H1 (cell line): Measurements from ENCODE around the gene ACTL10. TPM values are rescaled to one million over a fixed set of nuclear protein-coding genes. Genes with fewer than 3 reads are reported as not detected.

Source experiments
- CTCF ChIA-PET: fragments of 300-600 bp; sonication (Branson Sonifier 250); formaldehyde crosslinking; loops from one replicate; lab custom pipeline; 2021; ENCODE audit not compliant: partially characterized antibody; lab: Charles Lee
- POLR2A ChIA-PET: fragments of 300-600 bp; sonication (Branson Sonifier 250); formaldehyde crosslinking; loops from one replicate; lab custom pipeline; 2021; ENCODE audit warnings: inconsistent platforms; ENCODE audit not compliant: partially characterized antibody; lab: Charles Lee
- DNase-seq, 2 experiments: peaks; one replicate each; pipeline versions ENCODE4 v3.0.0 to v3.0.0-alpha.2; 2010 to 2022; ENCODE audit warnings: low spot score in 2 of 2, low read depth in 1 of 2, mixed read lengths in 1 of 2
- FAIRE-seq: peaks from 2 replicates; lab custom pipeline; 2011; peaks lifted over from hg19 to GRCh38; lab: Jason Lieb, UNC
- H2AFZ ChIP-seq: 2 replicates; pipeline ENCODE4 v1.8.1; 2012; ENCODE audit warnings: low read length, inconsistent platforms
- H2AK5ac ChIP-seq: 2 replicates; pipeline ENCODE4 v1.6.1; 2013; ENCODE audit warnings: low read depth, low read length
- H2BK120ac ChIP-seq: replicated peaks from 2 replicates; pipeline ENCODE3; 2013; ENCODE audit warnings: low read depth, low read length, inconsistent platforms
- H2BK12ac ChIP-seq: 2 replicates; pipeline ENCODE4 v1.6.1; 2013; ENCODE audit warnings: low read depth, low read length
- H2BK15ac ChIP-seq: 2 replicates; pipeline ENCODE4 v1.6.1; 2013; ENCODE audit warnings: low read length
- H2BK20ac ChIP-seq: 2 replicates; pipeline ENCODE4 v1.6.1; 2013; ENCODE audit warnings: low read length
- H2BK5ac ChIP-seq: 2 replicates; pipeline ENCODE4 v1.6.1; 2013; ENCODE audit warnings: low read depth, low read length
- H3K14ac ChIP-seq: 2 replicates; pipeline ENCODE4 v1.6.1; 2013; ENCODE audit warnings: inconsistent platforms; ENCODE audit not compliant: insufficient read length
- H3K18ac ChIP-seq: 2 replicates; pipeline ENCODE4 v1.6.1; 2013; ENCODE audit warnings: low read length; ENCODE audit errors: extremely low read depth
- H3K23ac ChIP-seq: 2 replicates; pipeline ENCODE4 v1.6.1; 2013; ENCODE audit warnings: inconsistent platforms; ENCODE audit not compliant: insufficient read length
- H3K23me2 ChIP-seq: 2 replicates; pipeline ENCODE4 v1.6.1; 2013; ENCODE audit warnings: low read depth, low read length
- H3K27ac ChIP-seq: 2 replicates; pipeline ENCODE4 v1.6.1; 2011; ENCODE audit warnings: low read depth, low read length, inconsistent platforms
- H3K27me3 ChIP-seq, 4 experiments: replicated peaks in 1 of 4; 1 replicate in 1 of 4; 2 replicates in 3 of 4; pipeline versions ENCODE4 v1.6.1 to v1.8.1; 2011 to 2013; ENCODE audit warnings: low read length in 3 of 4, mild to moderate bottlenecking in 3 of 4, inconsistent platforms in 2 of 4, mixed read lengths in 2 of 4, moderate library complexity in 1 of 4; ENCODE audit not compliant: control insufficient read depth in 3 of 4, insufficient read depth in 3 of 4; ENCODE audit errors: extremely low read depth in 1 of 4
- H3K36me3 ChIP-seq, 4 experiments: 2 replicates each; pipeline versions ENCODE4 v1.6.1 to v1.8.1; 2011 to 2013; ENCODE audit warnings: mild to moderate bottlenecking in 4 of 4, low read length in 3 of 4, moderate library complexity in 2 of 4, control low read depth in 1 of 4, inconsistent platforms in 1 of 4; ENCODE audit not compliant: insufficient read depth in 4 of 4, control insufficient read depth in 2 of 4
- H3K4ac ChIP-seq: replicated peaks from 2 replicates; pipeline ENCODE3; 2013; ENCODE audit warnings: low read length, low read depth, mixed read lengths, inconsistent platforms; ENCODE audit not compliant: insufficient read length
- H3K4me1 ChIP-seq, 4 experiments: replicated peaks in 1 of 4; 1 replicate in 1 of 4; 2 replicates in 3 of 4; pipeline versions ENCODE4 v1.6.1 to v1.8.1; 2011 to 2013; ENCODE audit warnings: low read length in 3 of 4, inconsistent platforms in 2 of 4, mixed read lengths in 1 of 4; ENCODE audit not compliant: insufficient read depth in 4 of 4, control insufficient read depth in 3 of 4
- H3K4me2 ChIP-seq, 2 experiments: 2 replicates each; pipeline versions ENCODE4 v1.6.1 to v1.8.1; 2011 to 2013; ENCODE audit warnings: low read depth in 2 of 2, low read length in 2 of 2, control low read depth in 1 of 2, inconsistent platforms in 1 of 2, mild to moderate bottlenecking in 1 of 2; ENCODE audit not compliant: insufficient read depth in 1 of 2
- H3K4me3 ChIP-seq, 4 experiments: fragments of 200-600, 300-600 bp in 1 of 4; sonication (generic), shearing (Covaris generic), sonication (Bioruptor Twin) in 1 of 4; 2 replicates each; pipeline versions ENCODE4 v1.5.1 to v1.8.1; 2011 to 2016; ENCODE audit warnings: low read length in 4 of 4, low read depth in 3 of 4, control low read depth in 2 of 4, inconsistent platforms in 2 of 4, mild to moderate bottlenecking in 2 of 4, mixed read lengths in 1 of 4, moderate library complexity in 1 of 4; ENCODE audit not compliant: insufficient read depth in 2 of 4; ENCODE audit errors: extremely low read depth in 1 of 4
- H3K56ac ChIP-seq: replicated peaks from 2 replicates; pipeline ENCODE3; 2013; ENCODE audit warnings: low read depth, mild to moderate bottlenecking, mixed read lengths, low read length, inconsistent platforms; ENCODE audit not compliant: insufficient read length
- H3K79me1 ChIP-seq: 2 replicates; pipeline ENCODE4 v1.6.1; 2013; ENCODE audit warnings: low read depth, low read length, control low read depth
- H3K79me2 ChIP-seq, 2 experiments: 2 replicates each; pipeline versions ENCODE4 v1.6.1 to v1.8.1; 2012 to 2013; ENCODE audit warnings: low read length in 2 of 2, mild to moderate bottlenecking in 2 of 2, inconsistent platforms in 1 of 2; ENCODE audit not compliant: insufficient read depth in 2 of 2, control insufficient read depth in 1 of 2
- H3K9ac ChIP-seq, 4 experiments: replicated peaks in 1 of 4; 1 replicate in 1 of 4; 2 replicates in 3 of 4; pipeline versions ENCODE4 v1.6.1 to v1.8.1; 2011 to 2013; ENCODE audit warnings: low read depth in 3 of 4, low read length in 3 of 4, control low read depth in 2 of 4, mild to moderate bottlenecking in 2 of 4, moderate library complexity in 2 of 4, inconsistent platforms in 1 of 4; ENCODE audit errors: extremely low read depth in 1 of 4
- H3K9me3 ChIP-seq, 2 experiments: 2 replicates each; pipeline versions ENCODE4 v1.6.1 to v1.8.1; 2012 to 2013; ENCODE audit warnings: mild to moderate bottlenecking in 2 of 2, moderate library complexity in 2 of 2, control low read depth in 1 of 2, inconsistent platforms in 1 of 2, low read depth in 1 of 2, low read length in 1 of 2, mixed read lengths in 1 of 2; ENCODE audit not compliant: insufficient read depth in 2 of 2
- H4K20me1 ChIP-seq, 2 experiments: replicated peaks in 1 of 2; 2 replicates each; pipeline versions ENCODE3 to v1.8.1; 2011 to 2013; ENCODE audit warnings: inconsistent platforms in 2 of 2, low read length in 2 of 2, mild to moderate bottlenecking in 1 of 2; ENCODE audit not compliant: insufficient read depth in 2 of 2, control insufficient read depth in 1 of 2
- H4K5ac ChIP-seq: 2 replicates; pipeline ENCODE4 v1.6.1; 2013; ENCODE audit warnings: low read length, low read depth, mixed read lengths, inconsistent platforms; ENCODE audit not compliant: insufficient read length
- H4K8ac ChIP-seq: 2 replicates; pipeline ENCODE4 v1.8.0; 2013; ENCODE audit warnings: mild to moderate bottlenecking, moderate library complexity, low read length, inconsistent platforms; ENCODE audit not compliant: insufficient read depth; ENCODE audit errors: extremely low read depth
- H4K91ac ChIP-seq: replicated peaks from 2 replicates; pipeline ENCODE3; 2013; ENCODE audit warnings: low read length, mixed read lengths, inconsistent platforms; ENCODE audit not compliant: insufficient read length
- CBX5 ChIP-seq: fragments of 300-800, 300-1000 bp; sonication (generic); IDR thresholded peaks from 2 replicates; pipeline ENCODE4 v1.7.1; 2016; ENCODE audit warnings: antibody characterized with exemption, low read length, low read depth
- CBX8 ChIP-seq: fragments of 300-800, 300-1000 bp; sonication (generic); IDR thresholded peaks from 2 replicates; pipeline ENCODE4 v1.7.1; 2016; ENCODE audit warnings: low read depth, low read length, borderline replicate concordance
- CREB1 ChIP-seq: IDR thresholded peaks from 2 replicates; pipeline ENCODE4 v1.6.1; 2012; ENCODE audit warnings: inconsistent platforms
- EP300 ChIP-seq, 2 experiments: IDR thresholded peaks; 1 replicate in 1 of 2; 2 replicates in 1 of 2; pipeline ENCODE4 v1.6.1; 2011 to 2012; ENCODE audit warnings: low read depth in 2 of 2, low read length in 2 of 2, mild to moderate bottlenecking in 2 of 2, borderline replicate concordance in 1 of 2, inconsistent platforms in 1 of 2, moderate library complexity in 1 of 2
- FOSL1 ChIP-seq: IDR thresholded peaks from 2 replicates; pipeline ENCODE4 v1.6.1; 2011; ENCODE audit warnings: mild to moderate bottlenecking, low read depth, low read length, moderate library complexity; ENCODE audit not compliant: insufficient read depth
- SIN3A ChIP-seq, 2 experiments: IDR thresholded peaks in 1 of 2; conservative IDR thresholded peaks in 1 of 2; 2 replicates each; pipeline ENCODE4 v1.6.1; 2011 to 2012; ENCODE audit warnings: low read length in 2 of 2, improper control_type of control experiment in 1 of 2, low read depth in 1 of 2, mild to moderate bottlenecking in 1 of 2
- SRF ChIP-seq: IDR thresholded peaks from 2 replicates; pipeline ENCODE4 v1.6.1; 2011; ENCODE audit warnings: mild to moderate bottlenecking, low read depth, low read length, moderate library complexity
- TAF1 ChIP-seq: IDR thresholded peaks from 2 replicates; pipeline ENCODE4 v1.6.1; 2011; ENCODE audit warnings: mild to moderate bottlenecking, low read depth, low read length
- WGBS, 2 experiments: shearing (Covaris generic) in 1 of 2; methylation state at CpG; one replicate each; pipeline versions ENCODE4 v1.1.6 to v1.1.7; 2013 to 2015; ENCODE audit warnings: low lambda C conversion rate in 2 of 2, mixed read lengths in 2 of 2, inconsistent platforms in 1 of 2, low coverage in 1 of 2, missing lambda C conversion rate in 1 of 2; ENCODE audit not compliant: insufficient replicate concordance in 2 of 2, insufficient coverage in 1 of 2, insufficient read length in 1 of 2; ENCODE audit errors: extremely low coverage in 1 of 2, missing lambda C conversion rate in 1 of 2; 5-methylcytosine and 5-hydroxymethylcytosine counted together
- polyA plus RNA-seq, 7 experiments: library from polyadenylated mRNA; depleted of rRNA in 3 of 7; stranded (reverse) in 5 of 7; unstranded in 2 of 7; fragments of >200 nt in 5 of 7; fragments of 200-250 nt in 2 of 7; gene quantifications; 1 replicate in 5 of 7; 2 replicates in 1 of 7; 4 replicates in 1 of 7; pipeline versions ENCODE4 v1.2.1 to v1.2.3, GENCODE V29; 2011 to 2013; ENCODE audit warnings: missing spikeins in 2 of 7, mixed read lengths in 2 of 7
- total RNA-seq: library from RNA; stranded (reverse); fragmentation: NEBNext Ultra II Directional; extraction: Animal tissue kit (Norgen Biotek cat#: 25700); gene quantifications from 2 replicates; pipeline ENCODE4 v1.2.1, GENCODE V29; 2021
- TF ChIP-seq, protein P1 (sequence below): IDR thresholded peaks from 2 replicates; pipeline ENCODE4 v1.6.1; 2012; ENCODE audit warnings: low read length, inconsistent platforms

ACTL10 gene
- total and polyA plus RNA-seq, 2 of the 8 experiments (the other 6 are each of a cell fraction or from before 2014, with no cell fraction given), result 0.26 TPM; not detected in 1

DNA sequence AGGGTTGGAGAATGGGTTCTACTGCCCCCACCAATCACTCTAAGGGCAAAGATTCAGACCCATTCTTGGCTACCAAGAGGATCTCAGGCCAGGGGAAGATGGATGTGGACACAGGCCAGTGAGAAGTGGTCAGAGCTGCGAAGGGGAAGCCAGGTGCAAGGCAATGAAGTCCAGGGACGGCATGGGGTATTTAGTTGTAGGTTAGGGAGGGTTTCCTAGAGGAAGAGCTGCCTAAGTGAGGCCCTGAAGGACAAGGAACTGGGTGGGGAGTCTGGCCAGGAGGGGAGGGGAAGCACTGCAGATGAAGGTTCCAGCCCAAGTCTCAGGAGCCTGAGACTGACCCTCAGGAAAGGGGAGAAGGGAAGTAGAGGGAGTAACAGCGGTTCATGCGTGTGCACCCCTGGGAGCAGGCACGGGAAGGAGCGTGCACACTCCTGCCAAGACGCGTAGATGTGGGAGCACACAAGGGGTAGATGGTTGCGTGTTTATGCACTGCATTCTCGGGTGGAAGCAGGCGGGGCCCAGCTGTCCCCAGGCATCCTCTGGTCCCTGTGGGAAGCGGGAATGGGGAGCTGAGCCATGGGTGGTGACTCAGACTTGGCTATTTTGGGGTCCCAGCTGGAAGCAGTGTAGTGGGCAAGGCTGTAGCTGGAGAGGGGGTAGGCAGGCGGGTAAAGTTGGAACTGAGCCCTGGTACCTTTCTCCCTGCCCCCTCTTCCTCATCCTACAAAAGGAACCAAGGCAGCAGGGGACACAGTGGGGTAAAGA lies 3.3 kb downstream of the ACTL10 start:
- Histone ChIP-seq H4K20me1 (peaks cover 0 to 15% of the 10 kb centered on the region in 2 experiments), H3K9ac (no peak overlapping the region), H3K36me3 (peaks cover 2 to 10% (median 6%) of the 10 kb centered on the region in 4 experiments; a peak in 4 of 8 replicates), H3K4ac (no peak overlapping the region), H4K5ac (no peak overlapping the region), H2BK5ac (no peak overlapping the region), H4K91ac (no peak overlapping the region), H3K18ac (no peak overlapping the region), H3K79me2 (no peaks in the 10 kb centered on the region), H3K4me3 (no peak overlapping the region), H3K9me3 (peaks cover 0 to 5% of the 10 kb centered on the region in 2 experiments; a peak in 1 of 4 replicates), H2AK5ac (no peak overlapping the region), H2BK120ac (no peak overlapping the region), H3K14ac (no peak overlapping the region), H2AFZ (no peak overlapping the region), H3K23ac (no peak overlapping the region), H2BK20ac (no peak overlapping the region), H3K27ac (no peak overlapping the region), H3K27me3 (peaks cover 0 to 10% (median 3%) of the 10 kb centered on the region in 4 experiments; a peak in 3 of 7 replicates), H2BK15ac (no peak overlapping the region), H4K8ac (no peak overlapping the region; the same call in 1 of the 2 replicates), H2BK12ac (no peak overlapping the region), H3K23me2 (peaks cover 27% of the 10 kb centered on the region), H3K4me1 (peaks cover 0 to 26% (median 15%) of the 10 kb centered on the region in 4 experiments; a peak in 5 of 7 replicates), H3K56ac (no peak overlapping the region), H3K4me2 (no peak overlapping the region), H3K79me1 (no peaks in the 10 kb centered on the region; the same call in 1 of the 2 replicates)
- POLR2A ChIA-PET, result interaction anchor here (0.6 to 17.9 kb wide), 3 partner anchors 9 to 254 kb away, joined by 3 to 245 read pairs (median 3); partner anchors contain the start of gene NECAB3
- WGBS, 2 experiments, result 95% methylated on average over 13 of the region's 13 CpGs; no CpG with 5 or more reads in 1 of the 2 experiments
- FAIRE-seq, result no peak
- CTCF ChIA-PET, result interaction anchor here (0.6 to 4.3 kb wide), 7 partner anchors 8 to 1654 kb away, joined by 3 to 38 read pairs (median 5); partner anchors contain the start of gene CDK5RAP1
- DNase-seq, result no peak
- TF ChIP-seq CBX8, result no peak
- TF ChIP-seq TAF1, result no peak
- TF ChIP-seq, protein P1, sequence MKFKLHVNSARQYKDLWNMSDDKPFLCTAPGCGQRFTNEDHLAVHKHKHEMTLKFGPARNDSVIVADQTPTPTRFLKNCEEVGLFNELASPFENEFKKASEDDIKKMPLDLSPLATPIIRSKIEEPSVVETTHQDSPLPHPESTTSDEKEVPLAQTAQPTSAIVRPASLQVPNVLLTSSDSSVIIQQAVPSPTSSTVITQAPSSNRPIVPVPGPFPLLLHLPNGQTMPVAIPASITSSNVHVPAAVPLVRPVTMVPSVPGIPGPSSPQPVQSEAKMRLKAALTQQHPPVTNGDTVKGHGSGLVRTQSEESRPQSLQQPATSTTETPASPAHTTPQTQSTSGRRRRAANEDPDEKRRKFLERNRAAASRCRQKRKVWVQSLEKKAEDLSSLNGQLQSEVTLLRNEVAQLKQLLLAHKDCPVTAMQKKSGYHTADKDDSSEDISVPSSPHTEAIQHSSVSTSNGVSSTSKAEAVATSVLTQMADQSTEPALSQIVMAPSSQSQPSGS, result no peak
- no peak for TF ChIP-seq EP300 (IDR thresholded peaks at IDR 0.05; ENCODE audit: borderline replicate concordance in 1 of 2, low read depth in 2 of 2, low read length in 2 of 2)
- no peak for TF ChIP-seq CREB1
- no peak for TF ChIP-seq SIN3A (conservative IDR thresholded peaks at IDR 0.05 in 1 of 2, IDR thresholded peaks at IDR 0.05 in 1 of 2; ENCODE audit: low read depth in 1 of 2, low read length in 2 of 2)
- no peak for TF ChIP-seq CBX5
- TF ChIP-seq FOSL1, result no peak
- TF ChIP-seq SRF, result no peak
